KBM-7 (cell line): ENCODE data around the gene FRMPD1.

ENCODE experiments used
- DNase-seq: peaks from one replicate; pipeline ENCODE4 v3.0.0-alpha.2; 2015
- in situ Hi-C: fragments of 300-500 bp; cut with MboI; formaldehyde crosslinking; loops from 2 replicates; pipeline ENCODE4 v1.14.3; 2020; ENCODE audit warnings: low sequenced_read_pairs, low pct_unique_long_range_greater_than_20kb, mixed read lengths

Gene FRMPD1

GRCh38 chr9:37710046-37710445 is 59.3 kb downstream of the FRMPD1 start:
- peak; percentile 56 for DNase-seq
- in situ Hi-C loops, result loop anchor here (25.0 kb wide), 1 partner anchor 98 kb away; no protein-coding TSS in a partner anchor

GRCh38 chr9:37715260-37715659 is 64.5 kb downstream of the FRMPD1 start:
- no peak for DNase-seq

GRCh38 chr9:37715991-37716505 is 65.3 kb downstream of the FRMPD1 start:
- in situ Hi-C loops, result loop anchor here (25.0 kb wide), 1 partner anchor 104 kb away; no protein-coding TSS in a partner anchor
- no peak for DNase-seq

More at GRCh38 chr9:37715260-37715659, 64.5 kb downstream of the FRMPD1 start:
- in situ Hi-C loops, result loop anchor here (25.0 kb wide), 1 partner anchor 103 kb away; no protein-coding TSS in a partner anchor

GRCh38 chr9:37719526-37719925 is 68.8 kb downstream of the FRMPD1 start:
- DNase-seq, result peak; percentile 24
- in situ Hi-C loops, result loop anchor here (25.0 kb wide), 1 partner anchor 107 kb away; no protein-coding TSS in a partner anchor

GRCh38 chr9:37727013-37727412 is 76.3 kb downstream of the FRMPD1 start:
- in situ Hi-C loops, result loop anchor here (25.0 kb wide), 2 partner anchors 360 to 660 kb away; partner anchors contain the start of gene ALDH1B1
- no peak for DNase-seq

GRCh38 chr9:37729499-37729898 is 78.7 kb downstream of the FRMPD1 start:
- in situ Hi-C loops, result loop anchor here (25.0 kb wide), 2 partner anchors 358 to 658 kb away; partner anchors contain the start of gene ALDH1B1
- DNase-seq, result no peak

GRCh38 chr9:37730256-37730655 is 79.5 kb downstream of the FRMPD1 start:
- in situ Hi-C loops, result loop anchor here (25.0 kb wide), 2 partner anchors 357 to 657 kb away; partner anchors contain the start of gene ALDH1B1

GRCh38 chr9:37730839-37731238 is 80.1 kb downstream of the FRMPD1 start:
- in situ Hi-C loops, result loop anchor here (25.0 kb wide), 2 partner anchors 356 to 656 kb away; partner anchors contain the start of gene ALDH1B1
- DNase-seq, result no peak

More at GRCh38 chr9:37730256-37730655, 79.5 kb downstream of the FRMPD1 start:
- no peak for DNase-seq

- in situ Hi-C loops, result loop anchor here (25.0 kb wide), 2 partner anchors 355 to 655 kb away; partner anchors contain the start of gene ALDH1B1
- DNase-seq, result no peak
These were observed 81.5 kb downstream of the FRMPD1 start for GRCh38 chr9:37732086-37732741.

GRCh38 chr9:37732952-37733351 is 82.2 kb downstream of the FRMPD1 start:
- in situ Hi-C loops, result loop anchor here (25.0 kb wide), 2 partner anchors 354 to 654 kb away; partner anchors contain the start of gene ALDH1B1
- no peak for DNase-seq

- DNase-seq, result no peak
- in situ Hi-C loops, result loop anchor here (25.0 kb wide), 2 partner anchors 348 to 648 kb away; partner anchors contain the start of gene ALDH1B1
These were observed 88.5 kb downstream of the FRMPD1 start for GRCh38 chr9:37739222-37739621.

GRCh38 chr9:37740128-37740527 is 89.4 kb downstream of the FRMPD1 start:
- in situ Hi-C loops, result loop anchor here (25.0 kb wide), 2 partner anchors 347 to 647 kb away; partner anchors contain the start of gene ALDH1B1
- DNase-seq, result no peak

GRCh38 chr9:37740631-37741328 is 90.0 kb downstream of the FRMPD1 start:
- in situ Hi-C loops, result loop anchor here (25.0 kb wide), 2 partner anchors 347 to 647 kb away; partner anchors contain the start of gene ALDH1B1
- no peak for DNase-seq

- in situ Hi-C loops, result loop anchor here (25.0 kb wide), 2 partner anchors 341 to 641 kb away; partner anchors contain the start of gene ALDH1B1
- no peak for DNase-seq
These were observed 95.2 kb downstream of the FRMPD1 start for GRCh38 chr9:37745970-37746369.

GRCh38 chr9:37746448-37747270 is 95.9 kb downstream of the FRMPD1 start:
- in situ Hi-C loops, result loop anchor here (25.0 kb wide), 2 partner anchors 341 to 641 kb away; partner anchors contain the start of gene ALDH1B1
- no peak for DNase-seq

GRCh38 chr9:37747271-37747753 is 96.6 kb downstream of the FRMPD1 start:
- in situ Hi-C loops, result loop anchor here (25.0 kb wide), 2 partner anchors 340 to 640 kb away; partner anchors contain the start of gene ALDH1B1

GRCh38 chr9:37749129-37749528 is 98.4 kb downstream of the FRMPD1 start:
- in situ Hi-C loops, result loop anchor here (25.0 kb wide), 2 partner anchors 338 to 638 kb away; partner anchors contain the start of gene ALDH1B1
- DNase-seq, result no peak

More at GRCh38 chr9:37747271-37747753, 96.6 kb downstream of the FRMPD1 start:
- DNase-seq, result peak; percentile 68

- no peak for DNase-seq
- in situ Hi-C loops, result no loop called here
These were observed 100.4 kb downstream of the FRMPD1 start for GRCh38 chr9:37751186-37751585.
